ENCODE results near the gene ALKBH7.

DNA sequence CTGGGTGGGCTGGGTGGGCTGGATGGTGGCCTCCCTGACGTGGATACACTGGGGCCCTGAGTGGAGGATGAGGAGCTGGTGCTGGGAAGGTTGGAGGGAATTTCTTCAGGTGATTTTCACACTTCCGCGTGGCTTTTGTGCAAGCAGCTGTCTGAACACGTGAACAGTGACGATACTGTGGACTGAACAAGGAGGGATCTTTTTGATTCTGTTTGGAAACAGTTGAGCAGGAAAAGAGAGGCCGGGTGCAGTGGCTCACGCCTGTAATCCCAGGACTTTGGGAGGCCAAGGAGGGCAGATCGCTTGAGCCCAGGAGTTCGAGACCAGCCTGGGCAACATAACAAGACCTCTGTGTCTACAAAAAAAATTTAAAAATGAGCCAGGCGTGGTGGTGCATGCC lies 29.5 kb downstream of the ALKBH7 start:
- TF ChIP-seq ZNF142 (CRISPR knock-in tag; IDR thresholded peaks at IDR 0.05) (no peak), ZNF512 (CRISPR knock-in tag; IDR thresholded peaks at IDR 0.05) (no peak), CREB3 (CRISPR knock-in tag; IDR thresholded peaks at IDR 0.05) (no peak), SRF (IDR thresholded peaks at IDR 0.05; ENCODE audit: low read depth, low read length) (no peak), KDM5B (CRISPR knock-in tag; IDR thresholded peaks at IDR 0.05; ENCODE audit: borderline replicate concordance) (no peak), FOXK2 (IDR thresholded peaks at IDR 0.05) (no peak), HNRNPK (IDR thresholded peaks at IDR 0.05; ENCODE audit: low read depth, low read length, poor library complexity, severe bottlenecking) (no peak), PHF5A (CRISPR knock-in tag; IDR thresholded peaks at IDR 0.05; ENCODE audit: low read depth, unreplicated experiment) (no peak), ARNTL (CRISPR knock-in tag; IDR thresholded peaks at IDR 0.05) (no peak), ZSCAN12 (CRISPR knock-in tag; IDR thresholded peaks at IDR 0.05) (no peak), CTCF (CRISPR knock-in tag; IDR thresholded peaks at IDR 0.05) (no peak)
- TF ChIP-seq, protein P1, sequence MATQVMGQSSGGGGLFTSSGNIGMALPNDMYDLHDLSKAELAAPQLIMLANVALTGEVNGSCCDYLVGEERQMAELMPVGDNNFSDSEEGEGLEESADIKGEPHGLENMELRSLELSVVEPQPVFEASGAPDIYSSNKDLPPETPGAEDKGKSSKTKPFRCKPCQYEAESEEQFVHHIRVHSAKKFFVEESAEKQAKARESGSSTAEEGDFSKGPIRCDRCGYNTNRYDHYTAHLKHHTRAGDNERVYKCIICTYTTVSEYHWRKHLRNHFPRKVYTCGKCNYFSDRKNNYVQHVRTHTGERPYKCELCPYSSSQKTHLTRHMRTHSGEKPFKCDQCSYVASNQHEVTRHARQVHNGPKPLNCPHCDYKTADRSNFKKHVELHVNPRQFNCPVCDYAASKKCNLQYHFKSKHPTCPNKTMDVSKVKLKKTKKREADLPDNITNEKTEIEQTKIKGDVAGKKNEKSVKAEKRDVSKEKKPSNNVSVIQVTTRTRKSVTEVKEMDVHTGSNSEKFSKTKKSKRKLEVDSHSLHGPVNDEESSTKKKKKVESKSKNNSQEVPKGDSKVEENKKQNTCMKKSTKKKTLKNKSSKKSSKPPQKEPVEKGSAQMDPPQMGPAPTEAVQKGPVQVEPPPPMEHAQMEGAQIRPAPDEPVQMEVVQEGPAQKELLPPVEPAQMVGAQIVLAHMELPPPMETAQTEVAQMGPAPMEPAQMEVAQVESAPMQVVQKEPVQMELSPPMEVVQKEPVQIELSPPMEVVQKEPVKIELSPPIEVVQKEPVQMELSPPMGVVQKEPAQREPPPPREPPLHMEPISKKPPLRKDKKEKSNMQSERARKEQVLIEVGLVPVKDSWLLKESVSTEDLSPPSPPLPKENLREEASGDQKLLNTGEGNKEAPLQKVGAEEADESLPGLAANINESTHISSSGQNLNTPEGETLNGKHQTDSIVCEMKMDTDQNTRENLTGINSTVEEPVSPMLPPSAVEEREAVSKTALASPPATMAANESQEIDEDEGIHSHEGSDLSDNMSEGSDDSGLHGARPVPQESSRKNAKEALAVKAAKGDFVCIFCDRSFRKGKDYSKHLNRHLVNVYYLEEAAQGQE (IDR thresholded peaks at IDR 0.05; ENCODE audit: borderline replicate concordance in 1 of 2, low read depth in 1 of 2, low read length in 2 of 2) = no peak
- TF ChIP-seq, protein P2, sequence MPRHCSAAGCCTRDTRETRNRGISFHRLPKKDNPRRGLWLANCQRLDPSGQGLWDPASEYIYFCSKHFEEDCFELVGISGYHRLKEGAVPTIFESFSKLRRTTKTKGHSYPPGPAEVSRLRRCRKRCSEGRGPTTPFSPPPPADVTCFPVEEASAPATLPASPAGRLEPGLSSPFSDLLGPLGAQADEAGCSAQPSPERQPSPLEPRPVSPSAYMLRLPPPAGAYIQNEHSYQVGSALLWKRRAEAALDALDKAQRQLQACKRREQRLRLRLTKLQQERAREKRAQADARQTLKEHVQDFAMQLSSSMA (CRISPR knock-in tag; IDR thresholded peaks at IDR 0.05) = no peak
